A549 (cell line): ENCODE measurements around the gene NTMT2. TPM values are rescaled to one million over a fixed set of nuclear protein-coding genes. Genes with fewer than 3 reads are reported as not detected.

ENCODE experiments used
- ATAC-seq, 2 experiments: fragments of 200-7000 bp in 1 of 2; fragments of >200 bp in 1 of 2; cut with Nextera tagmentation in 1 of 2; cut with Tn5 transposase in 1 of 2; 3 replicates each; pipeline versions ENCODE4 v1.8.0 to v1.9.1; 2018 to 2020; ENCODE audit warnings: mild to moderate bottlenecking in 1 of 2, moderate library complexity in 1 of 2
- CTCF ChIA-PET: fragments of 300-600 bp; sonication (Branson Sonifier 250); formaldehyde crosslinking; extraction: SDS; loops from one replicate; lab custom pipeline; 2021; ENCODE audit warnings: antibody characterized with exemption, inconsistent platforms; lab: Yijun Ruan, JAX
- POLR2A ChIA-PET: fragments of 350-600 bp; formaldehyde crosslinking; extraction: SDS; loops from one replicate; lab custom pipeline; 2021; ENCODE audit warnings: antibody characterized with exemption, inconsistent platforms; lab: Yijun Ruan, JAX
- DNase-seq, 2 experiments: peaks; one replicate each; pipeline versions ENCODE4 v3.0.0 to v3.0.0-alpha.2; 2011 to 2016; ENCODE audit warnings: low read depth in 1 of 2, low spot score in 1 of 2
- FAIRE-seq: peaks from 2 replicates; lab custom pipeline; 2011; peaks lifted over from hg19 to GRCh38; lab: Jason Lieb, UNC
- H3K27ac ChIP-seq, 2 experiments: fragments of >200 bp; sonication (Bioruptor Twin); formaldehyde crosslinking; 3 replicates each; pipeline ENCODE4 v1.5.1; 2016 to 2017
- H3K4me1 ChIP-seq: fragments of >200 bp; sonication (Bioruptor Twin); formaldehyde crosslinking; 3 replicates; pipeline ENCODE4 v1.6.1; 2016
- H3K4me2 ChIP-seq: fragments of >200 bp; sonication (Bioruptor Twin); formaldehyde crosslinking; 3 replicates; pipeline ENCODE4 v1.6.1; 2016
- H3K4me3 ChIP-seq: fragments of >200 bp; sonication (Bioruptor Twin); formaldehyde crosslinking; 3 replicates; pipeline ENCODE4 v1.5.1; 2016
- H3K9me3 ChIP-seq: fragments of >200 bp; sonication (Bioruptor Twin); formaldehyde crosslinking; 3 replicates; pipeline ENCODE4 v1.6.1; 2016
- ATOH8 ChIP-seq: fragments of 250-450 bp; sonication (Bioruptor Pico); IDR thresholded peaks from 2 replicates; pipeline ENCODE4 v1.5.0; 2020; ENCODE audit warnings: low read depth, mild to moderate bottlenecking, moderate library complexity
- CHD2 ChIP-seq: fragments of 150-350 bp; IDR thresholded peaks from 2 replicates; pipeline ENCODE4 v1.6.1; 2014; ENCODE audit warnings: low read length; ENCODE audit not compliant: partially characterized antibody
- CHD4 ChIP-seq: fragments of 200-600 bp; sonication (generic); IDR thresholded peaks from 2 replicates; pipeline ENCODE4 v1.6.1; 2016; ENCODE audit warnings: antibody characterized with exemption, mild to moderate bottlenecking, borderline replicate concordance
- CTCF ChIP-seq: fragments of >200 bp; sonication (Bioruptor Twin); formaldehyde crosslinking; IDR thresholded peaks from 3 replicates; pipeline ENCODE4 v1.5.1; 2016
- EHMT2 ChIP-seq: fragments of 200-600 bp; sonication (generic); IDR thresholded peaks from 2 replicates; pipeline ENCODE4 v1.6.1; 2016; ENCODE audit warnings: antibody characterized with exemption, low read depth, mild to moderate bottlenecking, moderate library complexity
- EP300 ChIP-seq, 2 experiments: fragments of >200 bp; sonication (Bioruptor Twin); formaldehyde crosslinking; IDR thresholded peaks; 2 replicates in 1 of 2; 3 replicates in 1 of 2; pipeline ENCODE4 v1.6.1; 2016 to 2017
- FOXS1 ChIP-seq: fragments of 250-450 bp; sonication (Bioruptor Pico); IDR thresholded peaks from 2 replicates; pipeline ENCODE4 v1.5.0; 2020; ENCODE audit warnings: mild to moderate bottlenecking, moderate library complexity
- GATA3 ChIP-seq: IDR thresholded peaks from 2 replicates; pipeline ENCODE4 v1.6.1; 2012; ENCODE audit warnings: borderline replicate concordance
- HEYL ChIP-seq: fragments of 250-450 bp; sonication (Bioruptor Pico); IDR thresholded peaks from 2 replicates; pipeline ENCODE4 v1.8.0; 2021; ENCODE audit warnings: mild to moderate bottlenecking, moderate library complexity
- JUNB ChIP-seq: fragments of >200 bp; sonication (Bioruptor Twin); formaldehyde crosslinking; IDR thresholded peaks from 2 replicates; pipeline ENCODE4 v1.6.1; 2016
- NPAS2 ChIP-seq: fragments of 250-450 bp; sonication (Bioruptor Pico); IDR thresholded peaks from 2 replicates; pipeline ENCODE4 v1.8.0; 2022; ENCODE audit warnings: mild to moderate bottlenecking, moderate library complexity, borderline replicate concordance
- NR3C1 ChIP-seq: fragments of >200 bp; sonication (Bioruptor Twin); formaldehyde crosslinking; IDR thresholded peaks from 3 replicates; pipeline ENCODE4 v1.6.1; 2017
- POLR2A ChIP-seq: IDR thresholded peaks from 2 replicates; pipeline ENCODE4 v1.6.1; 2012; ENCODE audit warnings: mild to moderate bottlenecking, low read length
- RFX5 ChIP-seq: fragments of 450-650 bp; IDR thresholded peaks from 2 replicates; pipeline ENCODE4 v1.7.1; 2014; ENCODE audit warnings: antibody characterized with exemption, mild to moderate bottlenecking, moderate library complexity
- TFCP2L1 ChIP-seq: fragments of 250-450 bp; sonication (Bioruptor Pico); IDR thresholded peaks from 2 replicates; pipeline ENCODE4 v1.5.0; 2021; ENCODE audit warnings: mild to moderate bottlenecking
- TP53 ChIP-seq: fragments of 250-450 bp; sonication (Bioruptor Pico); IDR thresholded peaks from 2 replicates; pipeline ENCODE4 v1.5.0; 2021; ENCODE audit warnings: mild to moderate bottlenecking, moderate library complexity
- ZSCAN20 ChIP-seq: fragments of 250-450 bp; sonication (Bioruptor Pico); IDR thresholded peaks from 2 replicates; pipeline ENCODE4 v1.8.0; 2022; ENCODE audit warnings: mild to moderate bottlenecking, moderate library complexity
- WGBS: methylation state at CpG from one replicate; pipeline ENCODE4 v1.1.6; 2017; ENCODE audit errors: missing lambda C conversion rate; 5-methylcytosine and 5-hydroxymethylcytosine counted together
- polyA plus RNA-seq, 4 experiments: library from polyadenylated mRNA; depleted of rRNA in 3 of 4; stranded (reverse); fragments of >200 nt; fragmentation: RNase III in 1 of 4; extraction: RNeasy Plus Mini Kit Qiagen cat#74134 plus additional on column Dnase treatment in 1 of 4; gene quantifications; 2 replicates in 3 of 4; 3 replicates in 1 of 4; pipeline ENCODE4 v1.2.3, GENCODE V29; 2011 to 2017
- TF ChIP-seq, protein P1 (sequence below): IDR thresholded peaks from 2 replicates; pipeline ENCODE4 v1.6.1; 2012
- TF ChIP-seq, protein P2 (sequence below): fragments of >200 bp; sonication (Bioruptor Twin); formaldehyde crosslinking; IDR thresholded peaks from 3 replicates; pipeline ENCODE4 v1.6.1; 2016

NTMT2 gene
- polyA plus RNA-seq, 2 of the 4 experiments (the other 2 are of a cell fraction) = not detected

GRCh38 chr1:170205301-170205700, 59.5 kb downstream of the NTMT2 start:
- Histone ChIP-seq H3K4me1 (no peaks in the 10 kb centered on the region), H3K27ac (no peak overlapping the region), H3K9me3 (no peaks in the 10 kb centered on the region), H3K4me3 (no peak overlapping the region), H3K4me2 (no peak overlapping the region)
- ATAC-seq (no peak), DNase-seq (no peak), FAIRE-seq (no peak)
- ChIA-PET CTCF (no interaction called here), POLR2A (no interaction called here)
- no peak for TF ChIP-seq ZSCAN20
- no peak for TF ChIP-seq NPAS2 (CRISPR knock-in tag)
- TF ChIP-seq CTCF = no peak
- TF ChIP-seq POLR2A = no peak
- no peak for TF ChIP-seq ATOH8 (CRISPR knock-in tag)

- no peaks in the 10 kb centered on the region for H3K4me1 ChIP-seq
- DNase-seq = no peak
- CTCF ChIA-PET = no interaction called here
- no peak overlapping the region for H3K27ac ChIP-seq
- TF ChIP-seq NR3C1 (no peak), POLR2A (no peak), TFCP2L1 (CRISPR knock-in tag) (no peak), CHD4 (no peak), JUNB (no peak), CHD2 (no peak), GATA3 (no peak)
- POLR2A ChIA-PET = no interaction called here
- no peaks in the 10 kb centered on the region for H3K9me3 ChIP-seq
- no peak for ATAC-seq
- H3K4me3 ChIP-seq = no peak overlapping the region
- no peak for FAIRE-seq
- H3K4me2 ChIP-seq = no peak overlapping the region
These were observed 63.4 kb downstream of the NTMT2 start for GRCh38 chr1:170209125-170209524.

- no peak for DNase-seq
- no peak overlapping the region for H3K4me2 ChIP-seq
- no peaks in the 10 kb centered on the region for H3K4me1 ChIP-seq
- POLR2A ChIA-PET = no interaction called here
- no peak overlapping the region for H3K27ac ChIP-seq
- no peak overlapping the region for H3K4me3 ChIP-seq
- 0% methylated on average over 3 of the region's 3 CpGs for WGBS
- H3K9me3 ChIP-seq = no peaks in the 10 kb centered on the region
- no peak for ATAC-seq
- TF ChIP-seq HEYL (no peak), FOXS1 (CRISPR knock-in tag) (no peak)
- CTCF ChIA-PET = interaction anchor here (0.6 kb wide), 1 partner anchor 11 kb away, joined by 3 read pairs; no protein-coding TSS in a partner anchor
- no peak for FAIRE-seq
These were observed 64.4 kb downstream of the NTMT2 start for GRCh38 chr1:170210142-170210541.

DNA sequence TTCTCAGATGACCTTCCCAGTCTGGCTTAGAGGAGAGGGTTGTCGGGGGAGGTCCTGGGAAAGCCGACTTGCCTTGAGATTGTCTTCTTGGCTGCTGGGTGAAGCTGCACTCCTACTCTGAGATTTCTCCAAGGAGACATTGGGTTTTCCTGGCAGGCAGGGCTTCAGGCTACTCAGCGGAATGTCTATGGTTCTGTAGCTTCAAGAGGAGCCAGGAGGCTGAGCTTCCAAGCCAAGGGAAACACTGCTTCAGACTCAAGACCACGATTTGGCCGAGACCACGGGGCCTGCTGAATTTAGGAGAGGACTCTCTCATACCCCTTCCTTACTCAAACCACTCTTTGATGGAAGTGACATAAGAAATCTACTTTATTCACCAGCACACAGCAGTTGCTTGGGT, 67.8 kb downstream of the NTMT2 start:
- CTCF ChIA-PET = no interaction called here
- TF ChIP-seq TP53 (CRISPR knock-in tag) = no peak
- no peak for TF ChIP-seq EP300 (IDR thresholded peaks at IDR 0.05)
- TF ChIP-seq, protein P1, sequence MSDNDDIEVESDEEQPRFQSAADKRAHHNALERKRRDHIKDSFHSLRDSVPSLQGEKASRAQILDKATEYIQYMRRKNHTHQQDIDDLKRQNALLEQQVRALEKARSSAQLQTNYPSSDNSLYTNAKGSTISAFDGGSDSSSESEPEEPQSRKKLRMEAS = no peak
- no peak for TF ChIP-seq RFX5
- TF ChIP-seq, protein P2, sequence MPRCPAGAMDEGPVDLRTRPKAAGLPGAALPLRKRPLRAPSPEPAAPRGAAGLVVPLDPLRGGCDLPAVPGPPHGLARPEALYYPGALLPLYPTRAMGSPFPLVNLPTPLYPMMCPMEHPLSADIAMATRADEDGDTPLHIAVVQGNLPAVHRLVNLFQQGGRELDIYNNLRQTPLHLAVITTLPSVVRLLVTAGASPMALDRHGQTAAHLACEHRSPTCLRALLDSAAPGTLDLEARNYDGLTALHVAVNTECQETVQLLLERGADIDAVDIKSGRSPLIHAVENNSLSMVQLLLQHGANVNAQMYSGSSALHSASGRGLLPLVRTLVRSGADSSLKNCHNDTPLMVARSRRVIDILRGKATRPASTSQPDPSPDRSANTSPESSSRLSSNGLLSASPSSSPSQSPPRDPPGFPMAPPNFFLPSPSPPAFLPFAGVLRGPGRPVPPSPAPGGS = no peak
- no peak for TF ChIP-seq FOXS1 (CRISPR knock-in tag)
- TF ChIP-seq EHMT2 = no peak
- TF ChIP-seq, all 56 proteins: peak for 0
- Histone ChIP-seq H3K9me3 (no peaks in the 10 kb centered on the region), H3K4me2 (no peak overlapping the region), H3K4me1 (no peaks in the 10 kb centered on the region), H3K27ac (no peak overlapping the region), H3K4me3 (no peak overlapping the region)
- 20% methylated on average over 6 of the region's 6 CpGs for WGBS
- ATAC-seq (no peak), FAIRE-seq (no peak), DNase-seq (no peak)
- POLR2A ChIA-PET = no interaction called here
